Measurements from ENCODE around the gene DNAH2. TPM values are rescaled to one million over a fixed set of nuclear protein-coding genes. Genes with fewer than 3 reads are reported as not detected.

Gene DNAH2
- total and polyA plus RNA-seq, 2 of the 8 experiments (the other 6 are each of a cell fraction or from before 2014, with no cell fraction given), result 0.13 to 0.18 TPM

DNA sequence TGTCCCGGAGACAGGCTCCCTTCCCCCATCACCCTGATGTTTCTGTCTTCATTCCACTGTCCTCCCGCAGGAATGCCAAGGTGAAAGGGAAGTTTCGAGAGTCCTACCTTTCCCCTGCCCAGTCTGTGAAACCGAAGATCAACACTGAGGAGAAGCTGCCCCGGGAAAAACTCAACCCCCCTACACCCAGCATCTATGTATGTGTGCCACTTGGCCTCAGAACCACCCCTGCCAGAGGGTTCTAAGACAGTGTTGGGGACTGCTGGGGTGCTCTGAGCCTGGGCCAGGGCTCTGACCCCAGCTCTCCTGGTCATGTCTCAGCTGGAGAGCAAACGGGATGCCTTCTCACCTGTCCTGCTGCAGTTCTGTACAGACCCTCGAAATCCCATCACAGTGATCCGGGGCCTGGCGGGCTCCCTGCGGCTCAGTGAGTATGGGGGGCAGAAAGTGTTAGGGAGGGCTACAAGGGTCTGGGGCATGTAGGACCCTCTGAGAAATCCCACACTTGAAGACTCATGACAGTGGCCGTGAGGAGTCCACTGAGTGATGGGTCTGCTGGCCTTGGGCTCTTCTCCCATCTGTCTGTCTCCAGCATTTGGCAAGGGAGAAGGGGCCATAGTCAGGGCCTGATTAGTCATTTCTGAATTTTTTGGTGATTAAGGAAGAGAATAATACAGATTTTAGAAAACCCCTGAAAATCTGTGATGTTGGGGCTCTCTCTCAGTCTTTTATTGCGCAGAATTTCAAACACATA is 132.4 kb downstream of the DNAH2 start:
- Histone ChIP-seq H3K4me2 (ENCODE audit: insufficient read depth in 1 of 2, low read depth in 2 of 2, low read length in 2 of 2) (no peak overlapping the region; a peak in 1 of 4 replicates), H4K5ac (ENCODE audit: insufficient read length, low read depth, low read length) (no peak overlapping the region), H3K56ac (replicated peaks; ENCODE audit: insufficient read length, low read depth, low read length) (no peak overlapping the region), H4K8ac (ENCODE audit: extremely low read depth, insufficient read depth, low read length) (no peak overlapping the region), H2AFZ (ENCODE audit: low read length) (no peak overlapping the region), H2BK15ac (ENCODE audit: low read length) (no peak overlapping the region), H3K18ac (ENCODE audit: extremely low read depth, low read length) (no peak overlapping the region), H3K14ac (ENCODE audit: insufficient read length) (no peak overlapping the region), H3K9me3 (ENCODE audit: insufficient read depth in 2 of 2, low read depth in 1 of 2, low read length in 1 of 2) (no peaks in the 10 kb centered on the region), H2BK120ac (replicated peaks; ENCODE audit: low read depth, low read length) (no peak overlapping the region), H3K9ac (replicated peaks in 1 of 4; ENCODE audit: extremely low read depth in 1 of 4, low read depth in 3 of 4, low read length in 3 of 4) (no peak overlapping the region), H3K23ac (ENCODE audit: insufficient read length) (no peak overlapping the region), H3K36me3 (ENCODE audit: control insufficient read depth in 2 of 4, insufficient read depth in 4 of 4, low read length in 3 of 4) (peaks cover 0 to 4% (median 0%) of the 10 kb centered on the region in 4 experiments; a peak in 3 of 8 replicates), H3K27me3 (replicated peaks in 1 of 4; ENCODE audit: control insufficient read depth in 3 of 4, extremely low read depth in 1 of 4, insufficient read depth in 3 of 4, low read length in 3 of 4) (peaks cover 18 to 41% (median 37%) of the 10 kb centered on the region in 4 experiments), H4K91ac (replicated peaks; ENCODE audit: insufficient read length, low read length) (no peak overlapping the region), H2BK5ac (ENCODE audit: low read depth, low read length) (no peak overlapping the region), H3K4me1 (replicated peaks in 1 of 4; ENCODE audit: control insufficient read depth in 3 of 4, insufficient read depth in 4 of 4, low read length in 3 of 4) (peaks cover 0 to 25% (median 16%) of the 10 kb centered on the region in 4 experiments; a peak in 6 of 7 replicates), H3K79me1 (ENCODE audit: low read depth, low read length) (no peaks in the 10 kb centered on the region), H3K23me2 (ENCODE audit: low read depth, low read length) (peaks cover 8% of the 10 kb centered on the region; the same call in 1 of the 2 replicates), H2BK12ac (ENCODE audit: low read depth, low read length) (no peak overlapping the region), H3K79me2 (ENCODE audit: control insufficient read depth in 1 of 2, insufficient read depth in 2 of 2, low read length in 2 of 2) (no peaks in the 10 kb centered on the region), H2AK5ac (ENCODE audit: low read depth, low read length) (no peak overlapping the region), H4K20me1 (replicated peaks in 1 of 2; ENCODE audit: control insufficient read depth in 1 of 2, insufficient read depth in 2 of 2, low read length in 2 of 2) (peaks cover 7 to 24% of the 10 kb centered on the region in 2 experiments), H3K4me3 (ENCODE audit: extremely low read depth in 1 of 4, insufficient read depth in 2 of 4, low read depth in 3 of 4, low read length in 4 of 4) (no peak overlapping the region), H3K4ac (replicated peaks; ENCODE audit: insufficient read length, low read depth, low read length) (no peak overlapping the region), H2BK20ac (ENCODE audit: low read length) (no peak overlapping the region), H3K27ac (ENCODE audit: low read depth, low read length) (no peak overlapping the region)
- WGBS, 2 experiments (ENCODE audit: extremely low coverage in 1 of 2, insufficient coverage in 1 of 2, insufficient read length in 1 of 2, insufficient replicate concordance in 2 of 2, low coverage in 1 of 2, low lambda C conversion rate in 2 of 2, missing lambda C conversion rate in 1 of 2), result 82% methylated on average over 12 of the region's 12 CpGs; no CpG with 5 or more reads in 1 of the 2 experiments
- ChIA-PET CTCF (ENCODE audit: partially characterized antibody) (interaction anchor here (0.5 to 4.9 kb wide), 12 partner anchors 9 to 290 kb away, joined by 3 to 44 read pairs (median 4); partner anchors contain the start of gene KDM6B), POLR2A (ENCODE audit: partially characterized antibody) (interaction anchor here (0.7 to 4.0 kb wide), 4 partner anchors 10 to 17 kb away, joined by 3 to 24 read pairs (median 3); no protein-coding TSS in a partner anchor)
- DNase-seq (ENCODE audit: low read depth in 1 of 2, low spot score in 2 of 2) (no peak), FAIRE-seq (no peak)
- no peak for TF ChIP-seq TEAD4 (IDR thresholded peaks at IDR 0.05; ENCODE audit: low read depth, low read length)
- TF ChIP-seq KDM5A (IDR thresholded peaks at IDR 0.05; ENCODE audit: low read length), result no peak
- TF ChIP-seq, protein P1, sequence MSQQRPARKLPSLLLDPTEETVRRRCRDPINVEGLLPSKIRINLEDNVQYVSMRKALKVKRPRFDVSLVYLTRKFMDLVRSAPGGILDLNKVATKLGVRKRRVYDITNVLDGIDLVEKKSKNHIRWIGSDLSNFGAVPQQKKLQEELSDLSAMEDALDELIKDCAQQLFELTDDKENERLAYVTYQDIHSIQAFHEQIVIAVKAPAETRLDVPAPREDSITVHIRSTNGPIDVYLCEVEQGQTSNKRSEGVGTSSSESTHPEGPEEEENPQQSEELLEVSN (IDR thresholded peaks at IDR 0.05), result no peak
- TF ChIP-seq EGR1 (IDR thresholded peaks at IDR 0.05; ENCODE audit: borderline replicate concordance, low read depth, low read length), result no peak
- TF ChIP-seq, protein P2, sequence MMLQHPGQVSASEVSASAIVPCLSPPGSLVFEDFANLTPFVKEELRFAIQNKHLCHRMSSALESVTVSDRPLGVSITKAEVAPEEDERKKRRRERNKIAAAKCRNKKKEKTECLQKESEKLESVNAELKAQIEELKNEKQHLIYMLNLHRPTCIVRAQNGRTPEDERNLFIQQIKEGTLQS (IDR thresholded peaks at IDR 0.05; ENCODE audit: insufficient read depth, low read depth, low read length), result no peak
- no peak for TF ChIP-seq POLR2AphosphoS5 (IDR thresholded peaks at IDR 0.05; ENCODE audit: low read depth, low read length)
- TF ChIP-seq BACH1 (IDR thresholded peaks at IDR 0.05; ENCODE audit: low read length), result no peak
- TF ChIP-seq HDAC2 (IDR thresholded peaks at IDR 0.05; ENCODE audit: borderline replicate concordance in 1 of 2, low read depth in 2 of 2, low read length in 2 of 2), result no peak
- no peak for TF ChIP-seq SP4 (IDR thresholded peaks at IDR 0.05; ENCODE audit: low read length)
- TF ChIP-seq SRF (IDR thresholded peaks at IDR 0.05; ENCODE audit: low read depth, low read length), result no peak
- TF ChIP-seq RFX5 (IDR thresholded peaks at IDR 0.05; ENCODE audit: borderline replicate concordance, low read depth, low read length), result no peak
